MCF 10A (cell line): ENCODE measurements around the gene BMERB1. TPM values are rescaled to one million over a fixed set of nuclear protein-coding genes. Genes with fewer than 3 reads are reported as not detected.
"Not testable (repeated sequence)": the region's sequence is repeated elsewhere in the genome, so short reads cannot be mapped to it uniquely, and the experiment has no call there.

ENCODE experiments used
- BruUV-seq: library from RNA; stranded (reverse); fragments of 400-500 nt; replicated peaks from 2 replicates; lab custom pipeline; 2021; lab: Mats Ljungman, UMichigan
- CTCF ChIA-PET: fragments of 300-600 bp; sonication (Branson Sonifier 250); formaldehyde crosslinking; extraction: SDS; loops from one replicate; lab custom pipeline; 2021; ENCODE audit warnings: antibody characterized with exemption, inconsistent platforms; lab: Yijun Ruan, JAX
- POLR2A ChIA-PET: fragments of 300-600, 350-650 bp; sonication (Branson Sonifier 250); formaldehyde crosslinking; extraction: SDS; loops from one replicate; lab custom pipeline; 2020; ENCODE audit warnings: antibody characterized with exemption, inconsistent platforms; lab: Yijun Ruan, JAX
- DNase-seq: peaks from one replicate; pipeline ENCODE4 v3.0.0-alpha.2; 2018; ENCODE audit not compliant: unreplicated experiment
- H3K27ac Mint-ChIP-seq: one replicate; pipeline ENCODE4 v1.8.0; 2022; ENCODE audit warnings: mild to moderate bottlenecking, low read depth, mixed read lengths; ENCODE audit not compliant: unreplicated experiment
- H3K27me3 Mint-ChIP-seq: one replicate; pipeline ENCODE4 v1.8.0; 2022; ENCODE audit warnings: mixed read lengths; ENCODE audit not compliant: insufficient read depth, unreplicated experiment
- H3K36me3 Mint-ChIP-seq: one replicate; pipeline ENCODE4 v1.8.0; 2022; ENCODE audit warnings: mild to moderate bottlenecking, moderate library complexity, mixed read lengths; ENCODE audit not compliant: insufficient read depth, unreplicated experiment
- H3K4me1 Mint-ChIP-seq: one replicate; pipeline ENCODE4 v1.8.0; 2022; ENCODE audit warnings: mixed read lengths; ENCODE audit not compliant: insufficient read depth, unreplicated experiment
- H3K4me3 Mint-ChIP-seq: one replicate; pipeline ENCODE4 v1.8.0; 2022; ENCODE audit warnings: mild to moderate bottlenecking, moderate library complexity, mixed read lengths; ENCODE audit not compliant: unreplicated experiment
- H3K9me3 Mint-ChIP-seq: one replicate; pipeline ENCODE4 v1.8.0; 2022; ENCODE audit warnings: mixed read lengths; ENCODE audit not compliant: unreplicated experiment
- intact Hi-C: fragments of 100-400 bp; cut with micrococcal nuclease; formaldehyde crosslinking; loops from 2 replicates; pipeline ENCODE4 v1.14.1; 2022
- total RNA-seq: library from RNA; stranded (reverse); gene quantifications from 2 replicates; pipeline ENCODE4 v1.2.3, GENCODE V29; 2022
- TF ChIP-seq, protein P1 (sequence below): fragments of 200-600 bp; IDR thresholded peaks from one replicate; pipeline ENCODE4 v1.8.0; 2022; ENCODE audit warnings: antibody characterized with exemption, mild to moderate bottlenecking; ENCODE audit not compliant: unreplicated experiment

BMERB1 gene
- total RNA-seq, 1 experiment from 2014 or later: 3.3 TPM

DNA sequence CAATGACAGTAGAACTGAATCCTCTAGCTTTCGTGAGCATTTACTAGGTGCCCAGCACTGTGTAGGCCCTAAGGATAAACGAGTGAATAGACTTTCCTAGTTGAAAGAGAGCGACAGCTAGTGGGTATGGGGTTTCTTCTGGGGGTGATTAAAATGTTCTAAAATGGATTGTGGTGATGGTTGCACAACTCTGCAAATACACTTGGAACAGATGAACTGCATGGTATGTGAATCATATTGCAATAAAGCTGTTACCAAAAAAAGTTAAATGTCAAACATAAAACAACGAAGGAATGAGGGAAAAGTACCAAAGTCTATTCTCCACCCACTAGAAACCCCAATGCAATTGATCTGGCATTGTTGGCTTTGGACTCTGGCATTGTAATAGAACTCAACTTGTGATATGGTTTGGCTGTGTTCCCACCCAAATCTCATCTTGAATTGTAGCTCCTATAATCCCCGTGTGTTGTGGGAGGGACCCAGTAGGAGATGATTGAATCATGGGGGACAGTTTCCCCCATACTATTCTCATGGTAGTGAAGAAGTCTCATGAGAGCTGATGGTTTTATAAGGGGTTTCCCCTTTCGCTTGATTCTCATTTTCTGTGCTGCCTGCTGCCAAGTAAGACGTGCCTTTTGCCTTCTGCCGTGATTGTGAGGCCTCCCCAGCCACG is 138.1 kb downstream of the BMERB1 start:
- H3K27me3 Mint-ChIP-seq: no peaks in the 10 kb centered on the region
- H3K4me3 Mint-ChIP-seq: no peak overlapping the region
- no TSS peak for BruUV-seq
- no peaks in the 10 kb centered on the region for H3K9me3 Mint-ChIP-seq
- peaks cover 29% of the 10 kb centered on the region for H3K4me1 Mint-ChIP-seq
- no peak overlapping the region for H3K27ac Mint-ChIP-seq
- no peaks in the 10 kb centered on the region for H3K36me3 Mint-ChIP-seq
- POLR2A ChIA-PET: interaction anchor here (1.0 kb wide), 1 partner anchor 65 kb away, joined by 4 read pairs; no protein-coding TSS in a partner anchor
- CTCF ChIA-PET: interaction anchor here (0.6 to 1.8 kb wide), 3 partner anchors 21 to 71 kb away, joined by 5 to 11 read pairs (median 5); partner anchors contain the start of gene MARF1
- DNase-seq: peak; percentile 68
- intact Hi-C loops: no loop called here
- TF ChIP-seq, protein P1, sequence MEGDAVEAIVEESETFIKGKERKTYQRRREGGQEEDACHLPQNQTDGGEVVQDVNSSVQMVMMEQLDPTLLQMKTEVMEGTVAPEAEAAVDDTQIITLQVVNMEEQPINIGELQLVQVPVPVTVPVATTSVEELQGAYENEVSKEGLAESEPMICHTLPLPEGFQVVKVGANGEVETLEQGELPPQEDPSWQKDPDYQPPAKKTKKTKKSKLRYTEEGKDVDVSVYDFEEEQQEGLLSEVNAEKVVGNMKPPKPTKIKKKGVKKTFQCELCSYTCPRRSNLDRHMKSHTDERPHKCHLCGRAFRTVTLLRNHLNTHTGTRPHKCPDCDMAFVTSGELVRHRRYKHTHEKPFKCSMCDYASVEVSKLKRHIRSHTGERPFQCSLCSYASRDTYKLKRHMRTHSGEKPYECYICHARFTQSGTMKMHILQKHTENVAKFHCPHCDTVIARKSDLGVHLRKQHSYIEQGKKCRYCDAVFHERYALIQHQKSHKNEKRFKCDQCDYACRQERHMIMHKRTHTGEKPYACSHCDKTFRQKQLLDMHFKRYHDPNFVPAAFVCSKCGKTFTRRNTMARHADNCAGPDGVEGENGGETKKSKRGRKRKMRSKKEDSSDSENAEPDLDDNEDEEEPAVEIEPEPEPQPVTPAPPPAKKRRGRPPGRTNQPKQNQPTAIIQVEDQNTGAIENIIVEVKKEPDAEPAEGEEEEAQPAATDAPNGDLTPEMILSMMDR: no peak

- Mint-ChIP-seq H3K27ac (no peak overlapping the region), H3K4me3 (no peak overlapping the region), H3K27me3 (no peaks in the 10 kb centered on the region), H3K4me1 (peaks cover 29% of the 10 kb centered on the region), H3K9me3 (no peaks in the 10 kb centered on the region), H3K36me3 (no peaks in the 10 kb centered on the region)
- ChIA-PET POLR2A (interaction anchor here (0.6 to 1.0 kb wide), 2 partner anchors 66 to 71 kb away, joined by 3 to 4 read pairs; no protein-coding TSS in a partner anchor), CTCF (no interaction called here)
- intact Hi-C loops: no loop called here
- DNase-seq: no peak
- BruUV-seq: no TSS peak
- TF ChIP-seq, protein P1: no peak
Observed at GRCh38 chr16:15573274-15573895, 139.0 kb downstream of the BMERB1 start.

GRCh38 chr16:15573896-15574613 is 139.7 kb downstream of the BMERB1 start:
- H3K27me3 Mint-ChIP-seq, H3K9me3 Mint-ChIP-seq, H3K36me3 Mint-ChIP-seq, H3K4me3 Mint-ChIP-seq, BruUV-seq, CTCF ChIA-PET, H3K27ac Mint-ChIP-seq, intact Hi-C loops, DNase-seq: not testable (repeated sequence)
- POLR2A ChIA-PET: interaction anchor here (0.6 kb wide), 1 partner anchor 70 kb away, joined by 3 read pairs; no protein-coding TSS in a partner anchor
- peaks cover 29% of the 10 kb centered on the region for H3K4me1 Mint-ChIP-seq

- Mint-ChIP-seq H3K27ac (no peak overlapping the region), H3K27me3 (no peaks in the 10 kb centered on the region), H3K36me3 (no peaks in the 10 kb centered on the region), H3K9me3 (no peaks in the 10 kb centered on the region), H3K4me3 (no peak overlapping the region), H3K4me1 (peaks cover 29% of the 10 kb centered on the region)
- no TSS peak for BruUV-seq
- no peak for DNase-seq
- POLR2A ChIA-PET: no interaction called here
- TF ChIP-seq, protein P1: no peak
- intact Hi-C loops: no loop called here
- CTCF ChIA-PET: no interaction called here
Observed at GRCh38 chr16:15574614-15574948, 140.2 kb downstream of the BMERB1 start.
